ENCODE results near the gene ZNF519.

DNA sequence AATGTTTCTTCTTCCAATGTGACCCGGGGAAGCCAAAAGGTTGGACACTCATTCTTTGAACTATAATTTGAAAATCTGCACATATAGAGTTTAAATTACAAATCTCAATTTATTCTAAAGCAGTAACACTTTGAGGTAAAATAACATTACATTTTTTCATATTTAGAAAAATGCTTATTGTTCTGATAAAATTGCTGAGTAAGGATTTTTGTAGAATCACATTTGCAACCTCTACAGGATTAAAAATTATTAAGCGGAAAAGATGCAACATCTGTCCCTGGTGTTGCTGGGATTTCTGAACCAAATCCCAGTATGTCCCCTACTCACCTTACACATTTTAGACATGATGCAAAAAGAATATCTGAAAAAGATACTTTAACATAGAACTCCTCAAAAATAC lies 10.1 kb downstream of the ZNF519 start:
- TF ChIP-seq POLR2AphosphoS5 (IDR thresholded peaks at IDR 0.05; ENCODE audit: low read depth, low read length) (no peak), FOXP2 (optimal IDR thresholded peaks at IDR 0.05; ENCODE audit: borderline replicate concordance, extremely low read depth, extremely low read length, insufficient read depth) (no peak), TAF1 (IDR thresholded peaks at IDR 0.05; ENCODE audit: borderline replicate concordance, insufficient read depth, low read length) (no peak)
